GM18502 (cell line): Measurements from ENCODE around the gene CAMTA1.
"Not testable (repeated sequence)": the region's sequence is repeated elsewhere in the genome, so short reads cannot be mapped to it uniquely, and the experiment has no call there.

Experiments
- ATAC-seq: cut with Tn5 transposase; IDR thresholded peaks from one replicate; pipeline ENCODE4 v1.9.1; 2021; ENCODE audit warnings: mild to moderate bottlenecking; ENCODE audit not compliant: unreplicated experiment, poor library complexity

Gene CAMTA1

GRCh38 chr1:7676274-7676945, 891.2 kb downstream of the CAMTA1 start:
- ATAC-seq, result no peak

GRCh38 chr1:7677111-7677510, 891.9 kb downstream of the CAMTA1 start:
- no peak for ATAC-seq

GRCh38 chr1:7677815-7678214, 892.6 kb downstream of the CAMTA1 start:
- ATAC-seq, result no peak

- ATAC-seq, result no peak
These were observed 893.4 kb downstream of the CAMTA1 start for GRCh38 chr1:7678491-7679158.

GRCh38 chr1:7679159-7679872, 894.1 kb downstream of the CAMTA1 start:
- no peak for ATAC-seq

- ATAC-seq, result no peak
These were observed 894.6 kb downstream of the CAMTA1 start for GRCh38 chr1:7679873-7680206.

- ATAC-seq, result no peak
These were observed 895.1 kb downstream of the CAMTA1 start for GRCh38 chr1:7680207-7680954.

- no peak for ATAC-seq
These were observed 895.7 kb downstream of the CAMTA1 start for GRCh38 chr1:7680955-7681268.

- no peak for ATAC-seq
These were observed 896.1 kb downstream of the CAMTA1 start for GRCh38 chr1:7681401-7681800.

GRCh38 chr1:7683521-7683920, 898.3 kb downstream of the CAMTA1 start:
- no peak for ATAC-seq

GRCh38 chr1:7684132-7684531, 898.9 kb downstream of the CAMTA1 start:
- no peak for ATAC-seq

GRCh38 chr1:7684861-7685635, 899.8 kb downstream of the CAMTA1 start:
- ATAC-seq, result no peak

GRCh38 chr1:7686301-7686850, 901.1 kb downstream of the CAMTA1 start:
- ATAC-seq, result no peak

GRCh38 chr1:7687411-7687810, 902.2 kb downstream of the CAMTA1 start:
- no peak for ATAC-seq

GRCh38 chr1:7688659-7689058, 903.4 kb downstream of the CAMTA1 start:
- no peak for ATAC-seq

GRCh38 chr1:7689307-7689706, 904.1 kb downstream of the CAMTA1 start:
- ATAC-seq, result not testable (repeated sequence)

GRCh38 chr1:7690076-7690475, 904.8 kb downstream of the CAMTA1 start:
- ATAC-seq, result no peak

- no peak for ATAC-seq
These were observed 905.4 kb downstream of the CAMTA1 start for GRCh38 chr1:7690496-7691182.

GRCh38 chr1:7691576-7691975, 906.3 kb downstream of the CAMTA1 start:
- no peak for ATAC-seq
